NCI-H1417 treated with DMSO at 0.1 percent for 48 hours (cell line): Measurements from ENCODE around the gene TSPAN18.

Experiments
- DNase-seq: peaks from one replicate; lab custom pipeline; 2025; lab: John Stamatoyannopoulos, UW

Gene TSPAN18

DNA sequence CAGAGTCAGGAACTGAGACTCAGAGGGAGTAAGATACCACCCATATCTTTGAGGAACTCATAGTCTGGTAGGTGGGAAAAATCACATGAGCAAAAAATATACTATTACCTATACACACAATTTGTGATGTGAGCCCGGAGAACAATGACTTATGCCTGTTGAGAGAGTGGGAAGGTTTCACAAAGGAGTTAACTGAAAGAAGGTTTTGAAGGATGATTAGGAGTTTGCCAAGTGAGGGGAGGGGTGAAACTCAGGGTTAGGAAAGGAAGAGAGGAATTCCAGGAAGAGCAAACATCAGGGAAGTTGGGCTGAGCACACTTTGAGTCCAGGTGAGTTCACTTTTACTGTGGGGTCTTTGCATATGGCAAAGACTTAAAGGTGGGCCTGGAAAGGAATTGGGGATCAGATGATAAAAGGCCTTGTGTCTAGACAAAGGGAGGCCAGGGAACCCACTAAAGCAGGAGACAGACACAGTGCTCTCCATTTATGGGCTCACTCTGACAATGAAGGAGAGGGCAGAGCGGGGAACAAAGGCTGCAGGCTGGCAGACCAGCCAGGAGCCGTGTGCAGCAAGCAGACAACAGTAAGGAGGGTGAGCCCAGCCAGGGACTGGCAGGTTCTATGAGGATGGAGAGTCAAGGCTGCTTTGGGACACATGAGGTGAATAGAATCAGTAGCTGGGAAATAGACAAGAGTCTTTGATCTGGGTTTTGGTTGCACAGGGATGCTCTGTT is 33.1 kb downstream of the TSPAN18 start:
- no peak for DNase-seq

DNA sequence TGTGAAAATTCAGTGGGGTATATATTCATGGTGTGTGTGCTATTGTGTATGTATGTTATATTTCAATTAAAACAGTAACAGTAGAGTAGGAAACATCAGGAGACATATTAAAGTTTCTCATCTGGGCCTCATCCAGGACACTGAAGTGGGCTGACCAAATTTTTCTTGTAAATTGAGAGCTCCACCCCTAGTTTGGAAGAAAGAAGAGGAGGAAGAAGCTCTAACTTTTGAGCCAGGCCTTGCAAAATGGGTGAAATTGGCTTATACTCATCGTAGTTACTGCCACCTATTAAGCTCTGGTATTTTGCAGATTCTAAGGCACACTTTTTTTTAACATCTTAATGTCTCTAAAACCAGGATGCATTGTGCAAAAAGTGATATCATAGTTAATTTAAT is 33.7 kb downstream of the TSPAN18 start:
- no peak for DNase-seq

DNA sequence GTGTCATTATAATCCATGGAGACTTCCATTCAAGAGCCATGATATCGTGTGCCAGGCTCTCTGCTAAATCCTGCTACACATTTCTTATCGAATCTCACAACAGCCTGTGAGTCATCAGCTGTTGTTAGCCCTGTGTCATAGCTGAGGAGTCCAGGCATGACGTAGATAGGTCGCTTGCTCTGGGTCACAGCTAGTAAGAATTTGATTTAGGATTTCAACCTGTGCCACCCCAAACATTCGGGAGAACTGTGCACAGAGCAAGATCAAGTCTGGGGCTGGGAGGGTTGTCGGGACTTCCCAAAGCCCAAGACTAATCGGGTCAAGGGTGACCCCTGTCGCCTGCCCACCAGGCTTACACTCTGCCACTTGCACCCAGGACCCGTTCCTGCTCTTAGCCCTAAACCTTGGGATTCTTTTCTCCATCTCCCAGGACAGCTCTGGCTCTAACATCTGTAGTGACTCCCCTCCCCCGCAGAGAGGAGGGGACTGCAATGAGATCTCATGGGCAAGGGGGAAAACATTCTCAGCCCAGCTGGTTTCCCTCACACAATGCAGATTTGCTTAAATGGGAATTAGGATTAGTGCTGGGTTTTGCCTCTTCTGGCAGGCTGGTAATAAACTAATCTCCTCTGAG is 34.3 kb downstream of the TSPAN18 start:
- DNase-seq: no peak

DNA sequence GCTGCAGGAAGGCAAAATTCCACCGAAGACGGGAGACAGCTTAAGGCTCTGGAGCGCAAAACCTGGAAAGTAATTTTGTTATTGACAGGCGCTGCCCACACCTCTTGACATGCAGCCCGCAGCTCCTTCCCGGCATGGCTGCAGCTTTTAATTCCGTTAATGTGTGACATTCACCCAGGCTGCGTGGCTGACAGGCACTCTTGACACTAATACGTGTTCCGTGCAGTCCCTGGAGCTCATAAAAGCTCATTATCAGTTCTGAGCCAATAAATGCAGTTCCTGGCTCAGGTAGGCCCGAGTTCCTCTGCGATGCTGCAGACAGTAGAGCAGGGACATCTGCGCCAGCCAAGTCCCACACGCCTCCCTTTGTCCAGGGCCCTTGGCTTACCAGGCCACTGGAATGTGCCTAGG is 34.8 kb downstream of the TSPAN18 start:
- no peak for DNase-seq

- DNase-seq: no peak
Measured at GRCh38 chr11:44763121-44763820, 36.5 kb downstream of the TSPAN18 start.

GRCh38 chr11:44764583-44764982 is 37.8 kb downstream of the TSPAN18 start:
- no peak for DNase-seq

DNA sequence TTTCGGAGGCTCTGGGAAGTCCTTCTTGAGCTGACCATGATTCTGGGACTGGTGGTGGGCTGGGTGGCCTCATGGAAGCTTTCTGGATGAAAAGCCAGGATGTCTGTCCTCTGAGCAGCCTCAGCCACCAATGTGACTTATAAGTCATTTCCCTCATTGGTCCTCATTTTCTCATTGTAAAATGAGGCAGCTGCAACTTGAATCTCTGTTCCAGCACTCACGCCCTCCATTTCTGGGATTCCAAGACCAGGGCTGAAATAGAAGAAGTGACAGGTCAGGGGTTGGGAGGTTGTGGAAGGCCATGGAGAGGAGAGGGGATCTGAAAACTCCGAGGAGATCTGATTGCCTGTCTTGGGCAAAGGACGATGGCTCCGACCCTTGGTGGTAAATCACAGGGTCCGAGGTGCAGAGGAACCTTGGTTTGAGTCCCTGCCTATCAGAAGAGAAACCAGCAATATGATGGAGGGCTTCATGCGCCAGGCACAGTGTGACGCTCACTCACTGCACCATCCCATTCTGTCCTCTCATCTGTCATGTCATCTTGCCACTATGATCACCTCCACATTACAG is 38.3 kb downstream of the TSPAN18 start:
- no peak for DNase-seq

DNA sequence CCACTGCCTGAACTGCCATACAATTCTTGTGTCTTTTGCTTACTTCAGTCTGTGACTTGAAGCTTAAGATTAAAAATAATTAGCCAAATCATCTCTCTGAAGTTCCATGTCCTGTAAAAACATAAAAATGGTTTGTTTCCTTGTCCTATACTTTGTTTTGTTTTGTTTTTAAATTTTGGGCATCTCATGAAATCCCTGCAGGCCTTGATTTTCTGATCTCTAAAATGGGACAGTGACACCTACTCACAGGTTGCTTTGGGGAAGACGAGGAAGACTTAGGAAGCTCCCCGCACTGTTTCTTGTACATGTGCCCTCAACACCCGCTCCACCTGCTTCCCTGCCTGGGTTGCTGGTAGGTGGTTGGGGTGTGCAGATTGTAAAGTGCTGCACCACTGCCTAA is 38.9 kb downstream of the TSPAN18 start:
- no peak for DNase-seq

DNA sequence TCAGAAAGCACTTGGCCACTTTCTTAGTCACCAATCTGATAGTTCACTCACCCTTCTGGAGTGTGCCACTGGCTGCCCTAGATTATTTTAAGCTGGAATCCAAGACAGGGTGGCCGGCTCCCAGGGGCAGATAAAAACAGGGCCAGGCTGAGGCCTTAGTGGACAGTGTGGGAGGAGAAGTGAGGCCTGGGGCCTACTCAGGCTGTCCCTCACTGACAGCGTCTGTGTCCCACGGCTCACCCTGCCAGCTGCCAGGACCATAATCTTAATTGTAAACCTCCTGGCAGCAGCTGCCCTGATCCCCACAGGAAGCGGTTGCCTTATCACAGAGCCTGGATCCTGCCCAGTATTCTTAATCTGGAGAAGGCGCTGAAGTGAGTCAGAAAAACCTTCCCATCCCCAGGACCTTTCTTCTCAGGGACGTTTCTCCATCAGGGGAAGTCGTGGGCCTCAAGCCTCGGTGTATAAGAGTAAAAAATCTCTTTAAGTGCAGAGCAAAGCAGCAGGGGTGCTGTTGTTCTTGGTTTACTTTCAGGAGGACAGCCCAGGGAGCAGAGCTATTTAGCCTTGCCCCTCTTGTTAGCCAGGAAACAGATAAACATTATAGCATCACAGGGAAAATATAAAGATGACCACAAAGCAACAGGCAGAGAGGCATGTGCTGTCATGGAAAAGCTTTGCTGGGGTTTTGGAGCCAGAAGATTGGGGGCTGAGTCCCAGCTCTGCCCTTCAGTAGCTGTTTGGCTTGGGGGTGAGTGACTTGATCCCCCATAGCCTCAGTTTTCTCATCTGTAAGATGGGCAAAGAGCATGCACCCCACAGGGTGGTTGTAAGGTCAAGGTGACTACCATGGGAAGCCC is 39.6 kb downstream of the TSPAN18 start:
- no peak for DNase-seq

DNA sequence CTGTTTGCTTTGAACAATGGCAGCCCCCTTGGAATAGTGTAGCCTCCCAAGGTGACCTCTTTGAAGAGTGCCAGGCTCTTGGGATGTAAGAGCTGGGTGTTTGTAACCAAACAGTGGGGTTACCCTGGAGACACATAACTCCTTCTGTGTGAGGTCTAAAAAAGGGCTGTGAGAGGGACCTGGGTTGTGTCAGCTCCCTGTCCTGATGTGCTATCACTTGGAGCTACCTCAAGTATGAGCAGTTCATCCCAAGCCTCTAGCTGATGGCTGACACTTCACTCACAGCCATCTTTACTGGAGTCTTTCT is 40.2 kb downstream of the TSPAN18 start:
- DNase-seq: no peak

- DNase-seq: no peak
Measured at GRCh38 chr11:44767421-44767820, 40.7 kb downstream of the TSPAN18 start.

DNA sequence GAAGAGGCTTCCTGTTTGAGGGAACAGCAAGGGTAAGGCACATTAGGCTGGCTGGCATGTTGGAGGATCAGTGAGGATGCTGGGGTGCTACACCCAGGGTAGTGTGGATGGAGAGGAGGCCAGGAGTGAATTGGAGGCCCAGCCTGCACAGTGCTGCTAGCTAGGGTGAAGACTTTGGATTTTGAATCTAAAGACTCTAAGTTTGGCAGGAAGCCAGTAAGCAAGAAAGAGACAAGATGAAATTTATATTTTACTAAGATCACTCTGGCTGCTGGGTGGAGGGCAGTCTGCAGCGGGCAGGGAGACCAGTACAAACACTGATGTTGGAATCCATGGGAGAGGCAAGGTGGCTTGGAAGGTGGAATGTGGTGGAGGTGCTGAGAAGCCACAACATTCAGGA is 43.6 kb downstream of the TSPAN18 start:
- DNase-seq: no peak

- no peak for DNase-seq
Measured at GRCh38 chr11:44771252-44771734, 44.5 kb downstream of the TSPAN18 start.

GRCh38 chr11:44771841-44772240 is 45.1 kb downstream of the TSPAN18 start:
- DNase-seq: no peak

DNA sequence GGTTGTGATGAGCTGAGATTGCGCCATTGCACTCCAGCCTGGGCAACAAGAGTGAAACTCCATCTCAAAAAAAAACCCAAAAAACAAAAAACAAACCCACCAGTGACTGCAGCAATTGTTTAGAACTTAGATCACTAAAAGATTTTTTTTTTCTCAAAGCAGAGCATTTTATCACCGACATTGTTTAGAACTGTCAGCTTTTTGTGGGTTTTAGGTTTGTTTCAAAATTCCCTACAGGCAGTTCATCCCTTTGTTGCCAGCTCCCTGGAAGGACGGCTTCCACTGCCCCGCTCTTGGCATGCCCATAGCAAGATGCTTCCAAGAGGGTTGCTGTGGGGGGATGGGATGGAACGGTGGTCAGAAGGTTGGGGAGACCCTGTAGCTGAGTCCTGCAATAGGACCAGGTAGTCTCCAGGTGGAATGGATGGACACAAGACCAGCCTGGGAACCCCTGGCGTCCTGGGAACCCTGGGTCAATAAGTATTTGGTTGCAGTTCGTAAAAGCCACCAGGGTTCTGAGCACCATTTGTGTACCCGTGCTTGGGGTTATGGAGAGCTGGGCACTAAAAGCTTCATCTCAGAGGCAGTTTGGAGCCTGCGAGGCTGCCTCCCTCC is 46.7 kb downstream of the TSPAN18 start:
- DNase-seq: no peak

- DNase-seq: no peak
Measured at GRCh38 chr11:44774108-44774507, 47.3 kb downstream of the TSPAN18 start.

- DNase-seq: no peak
Measured at GRCh38 chr11:44774731-44775130, 48.0 kb downstream of the TSPAN18 start.

DNA sequence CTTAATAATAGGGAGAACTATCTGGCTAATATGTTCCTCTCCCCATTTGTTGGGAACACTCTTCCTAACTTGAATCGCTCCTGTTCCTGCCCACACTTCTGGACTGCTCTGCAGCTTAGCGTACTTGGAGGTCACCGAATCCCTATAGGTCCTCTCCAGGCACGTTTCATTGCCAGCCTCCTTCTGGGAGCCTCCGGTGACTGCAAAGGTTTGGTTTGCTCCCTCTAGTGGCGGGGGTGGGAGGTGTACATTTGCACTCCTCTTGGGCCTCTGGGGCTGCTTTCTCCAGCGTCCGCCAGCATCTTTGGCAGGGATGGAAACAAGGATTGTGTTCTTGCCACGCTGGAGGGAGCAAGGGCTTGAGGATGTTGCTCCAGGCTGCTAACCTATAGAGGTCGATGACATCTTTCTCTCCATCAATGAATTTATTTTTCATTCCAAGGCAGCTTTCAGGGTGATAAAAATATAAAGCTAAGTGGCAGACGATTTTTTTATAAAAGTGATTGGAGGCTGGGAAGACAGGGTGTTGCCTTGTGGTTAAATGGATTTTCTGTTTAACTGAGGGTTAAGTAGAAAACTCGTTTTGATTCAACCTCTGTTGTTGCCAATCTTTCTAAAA is 48.7 kb downstream of the TSPAN18 start:
- no peak for DNase-seq

DNA sequence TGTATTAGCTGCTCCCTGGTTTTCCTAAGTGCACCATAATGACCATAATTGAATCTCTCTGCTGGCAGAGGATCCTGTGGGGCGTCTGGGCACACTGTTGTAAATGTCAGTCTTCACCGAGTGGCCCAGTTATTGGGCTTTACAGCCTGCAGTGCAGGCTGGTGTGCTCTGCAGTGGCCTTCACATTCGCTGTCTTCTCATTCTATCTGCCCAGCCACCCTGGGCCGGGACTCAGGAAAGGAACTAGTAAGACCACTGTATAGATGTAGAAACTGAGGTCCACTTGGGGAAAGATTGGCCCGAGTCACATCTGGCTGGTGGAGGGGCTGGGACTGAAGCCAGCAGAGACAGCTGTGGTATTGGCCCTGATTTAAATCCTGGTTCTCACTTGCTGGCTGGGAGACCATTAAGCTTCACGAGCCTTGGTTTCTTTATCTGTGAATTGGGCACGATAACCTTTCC is 49.3 kb downstream of the TSPAN18 start:
- DNase-seq: no peak

DNA sequence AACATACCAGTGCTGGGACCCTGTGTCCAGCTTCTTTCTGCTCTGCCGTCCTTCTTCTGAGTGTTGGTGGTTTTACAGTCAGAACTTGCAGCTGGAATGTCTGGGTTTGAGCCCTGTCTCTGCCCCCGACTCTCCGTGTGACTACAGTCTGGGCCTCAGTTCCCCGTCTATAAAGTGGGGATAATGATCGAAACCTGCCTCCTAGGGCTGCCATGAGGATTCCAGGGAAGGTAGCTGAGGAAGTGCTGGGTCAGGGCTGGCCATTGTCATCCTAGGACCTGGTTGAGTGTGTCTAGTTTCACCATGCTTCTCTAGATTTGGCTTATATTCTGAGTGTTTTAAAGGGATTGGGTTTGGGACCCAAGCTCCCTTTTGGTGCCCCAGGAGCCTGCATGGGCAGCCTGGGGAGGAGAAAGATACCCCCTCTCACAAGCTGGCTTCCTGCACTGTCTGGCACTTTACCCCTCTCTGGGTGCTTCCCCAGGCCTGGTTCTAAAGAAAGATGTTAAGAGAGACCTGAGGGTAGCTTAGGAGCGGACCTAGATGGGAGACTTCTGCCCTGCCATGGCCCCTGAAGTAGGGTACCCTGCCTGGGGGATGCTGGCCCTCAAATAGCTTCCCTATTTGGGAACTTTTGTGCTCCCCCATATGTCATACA is 49.9 kb downstream of the TSPAN18 start:
- no peak for DNase-seq
